Measurements from ENCODE around the gene S100A12.
"Not testable (repeated sequence)": the region's sequence is repeated elsewhere in the genome, so short reads cannot be mapped to it uniquely, and the experiment has no call there.

The S100A12 gene

GRCh38 chr1:153347856-153348255, 27.6 kb downstream of the S100A12 start:
- Histone ChIP-seq H3K9ac (ENCODE audit: low read length) (no peak overlapping the region), H3K18ac (ENCODE audit: low read depth in 1 of 2, low read length in 2 of 2) (no peak overlapping the region), H2AK5ac (ENCODE audit: low read length, severe bottlenecking) (no peak overlapping the region), H3K27ac (ENCODE audit: low read length, poor library complexity, severe bottlenecking) (no peak overlapping the region), H2BK12ac (ENCODE audit: low read length in 2 of 2) (no peak overlapping the region), H4K8ac (ENCODE audit: low read length) (no peak overlapping the region), H4K91ac (ENCODE audit: low read length) (no peak overlapping the region), H3K4me3 (ENCODE audit: insufficient read depth in 1 of 2, low read depth in 1 of 2, low read length in 2 of 2) (no peak overlapping the region), H3K27me3 (ENCODE audit: control insufficient read depth in 1 of 2, insufficient read depth in 1 of 2, low read length in 2 of 2) (peaks cover 18 to 83% of the 10 kb centered on the region in 2 experiments), H2BK15ac (ENCODE audit: low read depth, poor library complexity, severe bottlenecking) (no peak overlapping the region), H3K23ac (ENCODE audit: low read length in 2 of 2) (no peak overlapping the region), H3K14ac (ENCODE audit: low read length in 2 of 2) (no peak overlapping the region), H3K4me2 (ENCODE audit: low read length, poor library complexity, severe bottlenecking) (no peak overlapping the region), H3K9me3 (ENCODE audit: control insufficient read depth, low read length) (no peaks in the 10 kb centered on the region), H3K36me3 (ENCODE audit: control insufficient read depth in 1 of 2, insufficient read depth in 2 of 2, low read depth in 1 of 2, low read length in 2 of 2) (no peaks in the 10 kb centered on the region), H2BK5ac (ENCODE audit: low read depth, low read length, poor library complexity, severe bottlenecking) (no peak overlapping the region), H2BK120ac (ENCODE audit: low read depth, low read length) (no peak overlapping the region), H3K4me1 (ENCODE audit: control insufficient read depth, insufficient read depth, low read depth, low read length) (no peaks in the 10 kb centered on the region), H3K79me1 (replicated peaks; ENCODE audit: low read length, poor library complexity, severe bottlenecking) (no peaks in the 10 kb centered on the region), H3K4ac (ENCODE audit: low read depth in 1 of 2, low read length in 2 of 2) (no peak overlapping the region), H2AFZ (ENCODE audit: low read depth, low read length) (no peak overlapping the region)
- DNase-seq = no peak
- 73% methylated on average over 7 of the region's 7 CpGs for WGBS

- not testable (repeated sequence) for H3K36me3 ChIP-seq (ENCODE audit: control insufficient read depth in 1 of 2, insufficient read depth in 2 of 2, low read depth in 1 of 2, low read length in 2 of 2); H2BK15ac ChIP-seq (ENCODE audit: low read depth, poor library complexity, severe bottlenecking); H2AFZ ChIP-seq (ENCODE audit: low read depth, low read length); H3K4ac ChIP-seq (ENCODE audit: low read depth in 1 of 2, low read length in 2 of 2); H3K14ac ChIP-seq (ENCODE audit: low read length in 2 of 2); H3K23ac ChIP-seq (ENCODE audit: low read length in 2 of 2); H3K4me2 ChIP-seq (ENCODE audit: low read length, poor library complexity, severe bottlenecking); H4K91ac ChIP-seq (ENCODE audit: low read length); H3K18ac ChIP-seq (ENCODE audit: low read depth in 1 of 2, low read length in 2 of 2); H3K4me3 ChIP-seq (ENCODE audit: insufficient read depth in 1 of 2, low read depth in 1 of 2, low read length in 2 of 2); H2BK5ac ChIP-seq (ENCODE audit: low read depth, low read length, poor library complexity, severe bottlenecking); H3K9ac ChIP-seq (ENCODE audit: low read length); H3K9me3 ChIP-seq (ENCODE audit: control insufficient read depth, low read length); H2AK5ac ChIP-seq (ENCODE audit: low read length, severe bottlenecking); DNase-seq; H2BK120ac ChIP-seq (ENCODE audit: low read depth, low read length); H2BK12ac ChIP-seq (ENCODE audit: low read length in 2 of 2); H3K79me1 ChIP-seq (replicated peaks; ENCODE audit: low read length, poor library complexity, severe bottlenecking); H4K8ac ChIP-seq (ENCODE audit: low read length); H3K27ac ChIP-seq (ENCODE audit: low read length, poor library complexity, severe bottlenecking); H3K4me1 ChIP-seq (ENCODE audit: control insufficient read depth, insufficient read depth, low read depth, low read length)
- peaks cover 18 to 89% of the 10 kb centered on the region in 2 experiments for H3K27me3 ChIP-seq (ENCODE audit: control insufficient read depth in 1 of 2, insufficient read depth in 1 of 2, low read length in 2 of 2)
- 73% methylated on average over 9 of the region's 14 CpGs for WGBS
Observed at GRCh38 chr1:153347049-153347448, 28.4 kb downstream of the S100A12 start.

- H2BK5ac ChIP-seq (ENCODE audit: low read depth, low read length, poor library complexity, severe bottlenecking) = no peak overlapping the region
- H2BK12ac ChIP-seq (ENCODE audit: low read length in 2 of 2) = no peak overlapping the region
- H3K4me2 ChIP-seq (ENCODE audit: low read length, poor library complexity, severe bottlenecking) = no peak overlapping the region
- no peak overlapping the region for H4K8ac ChIP-seq (ENCODE audit: low read length)
- no peak overlapping the region for H3K18ac ChIP-seq (ENCODE audit: low read depth in 1 of 2, low read length in 2 of 2)
- H3K4me3 ChIP-seq (ENCODE audit: insufficient read depth in 1 of 2, low read depth in 1 of 2, low read length in 2 of 2) = no peak overlapping the region
- H3K23ac ChIP-seq (ENCODE audit: low read length in 2 of 2) = no peak overlapping the region
- H3K4me1 ChIP-seq (ENCODE audit: control insufficient read depth, insufficient read depth, low read depth, low read length) = no peaks in the 10 kb centered on the region
- no peak overlapping the region for H2AK5ac ChIP-seq (ENCODE audit: low read length, severe bottlenecking)
- peaks cover 18 to 93% of the 10 kb centered on the region in 2 experiments for H3K27me3 ChIP-seq (ENCODE audit: control insufficient read depth in 1 of 2, insufficient read depth in 1 of 2, low read length in 2 of 2)
- H3K27ac ChIP-seq (ENCODE audit: low read length, poor library complexity, severe bottlenecking) = no peak overlapping the region
- no peak overlapping the region for H2BK120ac ChIP-seq (ENCODE audit: low read depth, low read length)
- DNase-seq = no peak
- no peak overlapping the region for H2BK15ac ChIP-seq (ENCODE audit: low read depth, poor library complexity, severe bottlenecking)
- 83% methylated on average over 6 of the region's 6 CpGs for WGBS
- H3K9ac ChIP-seq (ENCODE audit: low read length) = no peak overlapping the region
- no peaks in the 10 kb centered on the region for H3K79me1 ChIP-seq (replicated peaks; ENCODE audit: low read length, poor library complexity, severe bottlenecking)
- no peak overlapping the region for H3K4ac ChIP-seq (ENCODE audit: low read depth in 1 of 2, low read length in 2 of 2)
- H3K9me3 ChIP-seq (ENCODE audit: control insufficient read depth, low read length) = no peaks in the 10 kb centered on the region
- H4K91ac ChIP-seq (ENCODE audit: low read length) = no peak overlapping the region
- H2AFZ ChIP-seq (ENCODE audit: low read depth, low read length) = no peak overlapping the region
- no peak overlapping the region for H3K14ac ChIP-seq (ENCODE audit: low read length in 2 of 2)
- no peaks in the 10 kb centered on the region for H3K36me3 ChIP-seq (ENCODE audit: control insufficient read depth in 1 of 2, insufficient read depth in 2 of 2, low read depth in 1 of 2, low read length in 2 of 2)
Observed at GRCh38 chr1:153346077-153346723, 29.2 kb downstream of the S100A12 start.

GRCh38 chr1:153345187-153346076, 30.0 kb downstream of the S100A12 start:
- no peaks in the 10 kb centered on the region for H3K4me1 ChIP-seq (ENCODE audit: control insufficient read depth, insufficient read depth, low read depth, low read length)
- H4K91ac ChIP-seq (ENCODE audit: low read length) = no peak overlapping the region
- no peak overlapping the region for H3K4ac ChIP-seq (ENCODE audit: low read depth in 1 of 2, low read length in 2 of 2)
- H3K4me3 ChIP-seq (ENCODE audit: insufficient read depth in 1 of 2, low read depth in 1 of 2, low read length in 2 of 2) = no peak overlapping the region
- no peak for DNase-seq
- H3K14ac ChIP-seq (ENCODE audit: low read length in 2 of 2) = no peak overlapping the region
- H2BK12ac ChIP-seq (ENCODE audit: low read length in 2 of 2) = no peak overlapping the region
- no peak overlapping the region for H2AFZ ChIP-seq (ENCODE audit: low read depth, low read length)
- no peak overlapping the region for H3K9ac ChIP-seq (ENCODE audit: low read length)
- no peaks in the 10 kb centered on the region for H3K9me3 ChIP-seq (ENCODE audit: control insufficient read depth, low read length)
- H2BK15ac ChIP-seq (ENCODE audit: low read depth, poor library complexity, severe bottlenecking) = no peak overlapping the region
- H2BK5ac ChIP-seq (ENCODE audit: low read depth, low read length, poor library complexity, severe bottlenecking) = no peak overlapping the region
- H3K23ac ChIP-seq (ENCODE audit: low read length in 2 of 2) = no peak overlapping the region
- no peaks in the 10 kb centered on the region for H3K36me3 ChIP-seq (ENCODE audit: control insufficient read depth in 1 of 2, insufficient read depth in 2 of 2, low read depth in 1 of 2, low read length in 2 of 2)
- peaks cover 18 to 92% of the 10 kb centered on the region in 2 experiments for H3K27me3 ChIP-seq (ENCODE audit: control insufficient read depth in 1 of 2, insufficient read depth in 1 of 2, low read length in 2 of 2)
- no peak overlapping the region for H3K27ac ChIP-seq (ENCODE audit: low read length, poor library complexity, severe bottlenecking)
- H4K8ac ChIP-seq (ENCODE audit: low read length) = no peak overlapping the region
- no peak overlapping the region for H2BK120ac ChIP-seq (ENCODE audit: low read depth, low read length)
- H2AK5ac ChIP-seq (ENCODE audit: low read length, severe bottlenecking) = no peak overlapping the region
- no peak overlapping the region for H3K4me2 ChIP-seq (ENCODE audit: low read length, poor library complexity, severe bottlenecking)
- no peaks in the 10 kb centered on the region for H3K79me1 ChIP-seq (replicated peaks; ENCODE audit: low read length, poor library complexity, severe bottlenecking)
- WGBS = 76% methylated on average over 14 of the region's 14 CpGs
- H3K18ac ChIP-seq (ENCODE audit: low read depth in 1 of 2, low read length in 2 of 2) = no peak overlapping the region

Measured in mesenchymal stem cell (in vitro differentiated cells and primary cell).